ENCODE results near the gene KIAA0232.

DNA sequence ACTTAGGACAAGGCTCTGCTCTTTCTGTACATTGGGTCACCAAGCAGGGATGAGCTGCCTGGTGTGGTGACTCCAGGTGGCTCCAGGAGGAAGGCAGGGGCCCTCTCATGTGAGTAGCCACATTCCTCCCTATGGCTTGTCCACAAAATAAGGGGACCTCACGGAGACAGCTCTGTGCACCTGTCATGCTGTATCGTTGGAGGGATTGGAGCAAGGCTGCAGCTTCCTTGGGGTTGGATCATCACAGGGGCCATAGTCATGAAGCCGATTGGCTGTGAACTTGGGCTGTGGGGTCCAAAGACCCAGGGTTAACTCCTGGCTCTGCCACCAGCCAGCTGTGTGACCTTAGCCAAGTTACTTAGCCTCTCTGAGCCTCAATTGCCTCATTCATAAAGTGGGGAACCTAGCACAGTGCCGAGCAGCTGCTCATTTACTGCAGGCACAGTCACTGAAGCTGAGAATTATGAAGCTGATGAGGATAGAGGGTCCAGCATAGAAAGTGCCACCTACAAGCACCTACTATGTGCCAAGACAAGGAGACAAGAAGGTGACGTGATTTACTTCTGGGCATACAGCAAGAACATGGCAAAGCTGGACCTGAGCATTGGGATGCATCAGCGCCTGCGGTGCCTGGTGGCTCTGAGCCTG lies 11.8 kb upstream of the KIAA0232 start:
- TF ChIP-seq, protein P1, sequence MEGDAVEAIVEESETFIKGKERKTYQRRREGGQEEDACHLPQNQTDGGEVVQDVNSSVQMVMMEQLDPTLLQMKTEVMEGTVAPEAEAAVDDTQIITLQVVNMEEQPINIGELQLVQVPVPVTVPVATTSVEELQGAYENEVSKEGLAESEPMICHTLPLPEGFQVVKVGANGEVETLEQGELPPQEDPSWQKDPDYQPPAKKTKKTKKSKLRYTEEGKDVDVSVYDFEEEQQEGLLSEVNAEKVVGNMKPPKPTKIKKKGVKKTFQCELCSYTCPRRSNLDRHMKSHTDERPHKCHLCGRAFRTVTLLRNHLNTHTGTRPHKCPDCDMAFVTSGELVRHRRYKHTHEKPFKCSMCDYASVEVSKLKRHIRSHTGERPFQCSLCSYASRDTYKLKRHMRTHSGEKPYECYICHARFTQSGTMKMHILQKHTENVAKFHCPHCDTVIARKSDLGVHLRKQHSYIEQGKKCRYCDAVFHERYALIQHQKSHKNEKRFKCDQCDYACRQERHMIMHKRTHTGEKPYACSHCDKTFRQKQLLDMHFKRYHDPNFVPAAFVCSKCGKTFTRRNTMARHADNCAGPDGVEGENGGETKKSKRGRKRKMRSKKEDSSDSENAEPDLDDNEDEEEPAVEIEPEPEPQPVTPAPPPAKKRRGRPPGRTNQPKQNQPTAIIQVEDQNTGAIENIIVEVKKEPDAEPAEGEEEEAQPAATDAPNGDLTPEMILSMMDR (optimal IDR thresholded peaks at IDR 0.05 in 1 of 3, IDR thresholded peaks at IDR 0.05 in 1 of 3, conservative IDR thresholded peaks at IDR 0.05 in 1 of 3; ENCODE audit: extremely low read depth in 1 of 3, insufficient read depth in 2 of 3, low read length in 3 of 3): no peak
- no peak for TF ChIP-seq EZH2 (IDR thresholded peaks at IDR 0.05; ENCODE audit: low read length)

Measured in keratinocyte (primary cell).